Activated T-helper 1 cell treated with anti-CD3 and anti-CD28 coated beads, Interleukin-2, amount 50 U/mL, for 16 hours (primary cell): ENCODE results near the gene N4BP3.
A peak's percentile ranks its signal among the peaks of the same experiment; 100 is the strongest.
"Not testable (repeated sequence)": the region's sequence is repeated elsewhere in the genome, so short reads cannot be mapped to it uniquely, and the experiment has no call there.

ENCODE experiments used
- DNase-seq, 2 donors: peaks; one replicate each; pipeline ENCODE4 v3.0.0-alpha.2; 2020; ENCODE audit warnings: low read depth in 1 of 2, low spot score in 1 of 2

N4BP3 gene

GRCh38 chr5:178113141-178113787 lies at the start of gene N4BP3:
Gene N4BP3, plus strand, starts transcription at chr5:178113532. Its CDS starts 6,052 bp downstream, at chr5:178119584.
- peak; percentile 58 to 80 for DNase-seq

- no peak for DNase-seq
These were observed 45.6 kb upstream of the N4BP3 start for GRCh38 chr5:178067755-178068154.

GRCh38 chr5:178068293-178068692 lies 45.0 kb upstream of the N4BP3 start:
- DNase-seq, result no peak

- DNase-seq, result no peak
These were observed 43.4 kb upstream of the N4BP3 start for GRCh38 chr5:178069909-178070308.

- DNase-seq, result no peak
These were observed 42.2 kb upstream of the N4BP3 start for GRCh38 chr5:178071108-178071507.

GRCh38 chr5:178072749-178073148 lies 40.6 kb upstream of the N4BP3 start:
- no peak for DNase-seq

- DNase-seq, result no peak
These were observed 38.9 kb upstream of the N4BP3 start for GRCh38 chr5:178074266-178074952.

- not testable (repeated sequence) for DNase-seq
These were observed 36.4 kb upstream of the N4BP3 start for GRCh38 chr5:178076965-178077364.

- DNase-seq, result no peak
These were observed 35.6 kb upstream of the N4BP3 start for GRCh38 chr5:178077751-178078150.

GRCh38 chr5:178078197-178079010 lies 34.9 kb upstream of the N4BP3 start:
- DNase-seq, result no peak

GRCh38 chr5:178080056-178080455 lies 33.3 kb upstream of the N4BP3 start:
- DNase-seq, result no peak

GRCh38 chr5:178080618-178081410 lies 32.5 kb upstream of the N4BP3 start:
- DNase-seq, result no peak

- DNase-seq, result no peak
These were observed 31.6 kb upstream of the N4BP3 start for GRCh38 chr5:178081571-178082243.

- DNase-seq, result no peak
These were observed 29.4 kb upstream of the N4BP3 start for GRCh38 chr5:178083922-178084321.

GRCh38 chr5:178085316-178085715 lies 28.0 kb upstream of the N4BP3 start:
- no peak for DNase-seq

- no peak for DNase-seq
These were observed 27.1 kb upstream of the N4BP3 start for GRCh38 chr5:178086266-178086665.

GRCh38 chr5:178087199-178087598 lies 26.1 kb upstream of the N4BP3 start:
- not testable (repeated sequence) for DNase-seq

GRCh38 chr5:178090856-178091255 lies 22.5 kb upstream of the N4BP3 start:
- no peak for DNase-seq

- DNase-seq, result no peak
These were observed 20.2 kb upstream of the N4BP3 start for GRCh38 chr5:178093134-178093533.

GRCh38 chr5:178094345-178094744 lies 19.0 kb upstream of the N4BP3 start:
- DNase-seq, result no peak

GRCh38 chr5:178098685-178099084 lies 14.6 kb upstream of the N4BP3 start:
- no peak for DNase-seq
